Placental epithelial cell (primary cell): ENCODE results near the gene TEX47. TPM values are rescaled to one million over a fixed set of nuclear protein-coding genes. Genes with fewer than 3 reads are reported as not detected.

Experiments used
- small RNA-seq: library from RNA; depleted of rRNA; stranded (forward); fragments of <200 nt; gene quantifications from one replicate; pipeline ENCODE3, GENCODE V24; 2012
- total RNA-seq: library from RNA; depleted of rRNA; stranded (reverse); fragments of >200 nt; gene quantifications from 2 replicates; pipeline ENCODE4 v1.2.3, GENCODE V29; 2012

Gene TEX47
- not detected in 2 replicates for total RNA-seq

GRCh38 chr7:88795553-88795952 is at the start of gene TEX47:
Gene TEX47, minus strand, starts transcription at chr7:88795737. Its CDS starts 795 bp downstream, at chr7:88794942.

GRCh38 chr7:88759230-88760135 is 36.1 kb downstream of the TEX47 start, which contains the start of gene ZNF804B:
Gene ZNF804B, plus strand, starts transcription at chr7:88759700. Its CDS starts 277 bp downstream, at chr7:88759977.

Small RNAs within 50 kb of the gene (small RNA-seq; reads per million reads assigned to genes)
- gene AC002127.1 = not detected

Other genes with a start within 250 kb of the TEX47 start
- gene ZNF804B, start 36.0 kb downstream of the TEX47 start, total RNA-seq = not detected in 2 replicates